ENCODE data around the gene CENPX. TPM values are rescaled to one million over a fixed set of nuclear protein-coding genes. Genes with fewer than 3 reads are reported as not detected.

CENPX gene
- total and polyA plus RNA-seq, 2 of the 13 experiments (the other 11 are each of a cell fraction or from before 2014, with no cell fraction given), result 92.7 to 170 TPM

GRCh38 chr17:82013772-82014321, 8.8 kb downstream of the CENPX start (continued):
- TF ChIP-seq ZBTB2 (CRISPR knock-in tag; IDR thresholded peaks at IDR 0.05; ENCODE audit: low read depth) (no peak), JDP2 (CRISPR knock-in tag; IDR thresholded peaks at IDR 0.05; ENCODE audit: borderline replicate concordance) (no peak), DMTF1 (CRISPR knock-in tag; IDR thresholded peaks at IDR 0.05) (no peak), RERE (CRISPR knock-in tag; IDR thresholded peaks at IDR 0.05; ENCODE audit: low read depth) (no peak), ZNF276 (CRISPR knock-in tag; IDR thresholded peaks at IDR 0.05; ENCODE audit: low read depth) (no peak), KMT2B (CRISPR knock-in tag; IDR thresholded peaks at IDR 0.05) (no peak), HNF1B (CRISPR knock-in tag; IDR thresholded peaks at IDR 0.05) (no peak), HBP1 (CRISPR knock-in tag; IDR thresholded peaks at IDR 0.05; ENCODE audit: low read depth) (no peak), ATM (IDR thresholded peaks at IDR 0.05; ENCODE audit: borderline replicate concordance) (no peak), ZNF749 (CRISPR knock-in tag; IDR thresholded peaks at IDR 0.05; ENCODE audit: borderline replicate concordance) (0 out of 2 replicates have a peak, but pooled peaks have one; percentile 39), GFI1 (CRISPR knock-in tag; IDR thresholded peaks at IDR 0.05; ENCODE audit: borderline replicate concordance) (no peak), ZNF124 (CRISPR knock-in tag; IDR thresholded peaks at IDR 0.05) (no peak), ZNF615 (CRISPR knock-in tag; IDR thresholded peaks at IDR 0.05; ENCODE audit: borderline replicate concordance) (no peak), GTF2F1 (IDR thresholded peaks at IDR 0.05; ENCODE audit: low read length) (no peak)

Data from HepG2 (cell line).